A549 (cell line): Measurements from ENCODE around the gene P2RX6. TPM values are rescaled to one million over a fixed set of nuclear protein-coding genes. Genes with fewer than 3 reads are reported as not detected.

Experiments
- ATAC-seq, 2 experiments: fragments of 200-7000 bp in 1 of 2; fragments of >200 bp in 1 of 2; cut with Nextera tagmentation in 1 of 2; cut with Tn5 transposase in 1 of 2; 3 replicates each; pipeline versions ENCODE4 v1.8.0 to v1.9.1; 2018 to 2020; ENCODE audit warnings: mild to moderate bottlenecking in 1 of 2, moderate library complexity in 1 of 2
- CTCF ChIA-PET: fragments of 300-600 bp; sonication (Branson Sonifier 250); formaldehyde crosslinking; extraction: SDS; loops from one replicate; lab custom pipeline; 2021; ENCODE audit warnings: antibody characterized with exemption, inconsistent platforms; lab: Yijun Ruan, JAX
- POLR2A ChIA-PET: fragments of 350-600 bp; formaldehyde crosslinking; extraction: SDS; loops from one replicate; lab custom pipeline; 2021; ENCODE audit warnings: antibody characterized with exemption, inconsistent platforms; lab: Yijun Ruan, JAX
- DNase-seq, 2 experiments: peaks; one replicate each; pipeline versions ENCODE4 v3.0.0 to v3.0.0-alpha.2; 2011 to 2016; ENCODE audit warnings: low read depth in 1 of 2, low spot score in 1 of 2
- FAIRE-seq: peaks from 2 replicates; lab custom pipeline; 2011; peaks lifted over from hg19 to GRCh38; lab: Jason Lieb, UNC
- H3K27ac ChIP-seq, 2 experiments: fragments of >200 bp; sonication (Bioruptor Twin); formaldehyde crosslinking; 3 replicates each; pipeline ENCODE4 v1.5.1; 2016 to 2017
- H3K4me1 ChIP-seq: fragments of >200 bp; sonication (Bioruptor Twin); formaldehyde crosslinking; 3 replicates; pipeline ENCODE4 v1.6.1; 2016
- H3K4me2 ChIP-seq: fragments of >200 bp; sonication (Bioruptor Twin); formaldehyde crosslinking; 3 replicates; pipeline ENCODE4 v1.6.1; 2016
- H3K4me3 ChIP-seq: fragments of >200 bp; sonication (Bioruptor Twin); formaldehyde crosslinking; 3 replicates; pipeline ENCODE4 v1.5.1; 2016
- H3K9me3 ChIP-seq: fragments of >200 bp; sonication (Bioruptor Twin); formaldehyde crosslinking; 3 replicates; pipeline ENCODE4 v1.6.1; 2016
- EHMT2 ChIP-seq: fragments of 200-600 bp; sonication (generic); IDR thresholded peaks from 2 replicates; pipeline ENCODE4 v1.6.1; 2016; ENCODE audit warnings: antibody characterized with exemption, low read depth, mild to moderate bottlenecking, moderate library complexity
- FOSB ChIP-seq: fragments of 250-450 bp; sonication (Bioruptor Pico); IDR thresholded peaks from 2 replicates; pipeline ENCODE4 v1.5.0; 2020; ENCODE audit warnings: mild to moderate bottlenecking, moderate library complexity
- GATA3 ChIP-seq: IDR thresholded peaks from 2 replicates; pipeline ENCODE4 v1.6.1; 2012; ENCODE audit warnings: borderline replicate concordance
- HOXB5 ChIP-seq: fragments of 250-450 bp; sonication (Bioruptor Pico); IDR thresholded peaks from 2 replicates; pipeline ENCODE4 v1.5.0; 2020; ENCODE audit warnings: mild to moderate bottlenecking, moderate library complexity
- JUN ChIP-seq, 2 experiments: fragments of >200 bp; sonication (Bioruptor Twin); formaldehyde crosslinking; IDR thresholded peaks; 2 replicates in 1 of 2; 3 replicates in 1 of 2; pipeline ENCODE4 v1.6.1; 2016 to 2017
- JUNB ChIP-seq: fragments of >200 bp; sonication (Bioruptor Twin); formaldehyde crosslinking; IDR thresholded peaks from 2 replicates; pipeline ENCODE4 v1.6.1; 2016
- KDM1A ChIP-seq: fragments of 200-600 bp; sonication (generic); IDR thresholded peaks from 2 replicates; pipeline ENCODE4 v1.6.1; 2016; ENCODE audit warnings: low read depth, mild to moderate bottlenecking
- MAZ ChIP-seq: fragments of 150-350 bp; IDR thresholded peaks from 2 replicates; pipeline ENCODE4 v1.6.1; 2014; ENCODE audit warnings: antibody characterized with exemption, low read depth, low read length, borderline replicate concordance
- NFE2L2 ChIP-seq: fragments of 150-350 bp; conservative IDR thresholded peaks from 2 replicates; pipeline ENCODE4 v1.6.1; 2014; ENCODE audit warnings: low read length
- PHF8 ChIP-seq: fragments of 200-600 bp; sonication (generic); IDR thresholded peaks from 2 replicates; pipeline ENCODE4 v1.6.1; 2016; ENCODE audit warnings: low read depth, mild to moderate bottlenecking, antibody characterized with exemption, moderate library complexity, borderline replicate concordance
- POLR2A ChIP-seq: IDR thresholded peaks from 2 replicates; pipeline ENCODE4 v1.6.1; 2012; ENCODE audit warnings: mild to moderate bottlenecking, low read length
- POLR2AphosphoS2 ChIP-seq: conservative IDR thresholded peaks from 2 replicates; pipeline ENCODE4 v1.6.1; 2012; ENCODE audit warnings: low read length, improper control_type of control experiment, inconsistent platforms
- RAD21 ChIP-seq, 2 experiments: fragments of >200 bp in 1 of 2; sonication (Bioruptor Twin) in 1 of 2; formaldehyde crosslinking in 1 of 2; IDR thresholded peaks in 1 of 2; conservative IDR thresholded peaks in 1 of 2; 2 replicates in 1 of 2; 3 replicates in 1 of 2; pipeline ENCODE4 v1.6.1; 2012 to 2018; ENCODE audit warnings: inconsistent platforms in 1 of 2
- RCOR1 ChIP-seq: fragments of 150-350 bp; IDR thresholded peaks from 2 replicates; pipeline ENCODE4 v1.6.1; 2014; ENCODE audit warnings: antibody characterized with exemption, low read length, low read depth
- RFX5 ChIP-seq: fragments of 450-650 bp; IDR thresholded peaks from 2 replicates; pipeline ENCODE4 v1.7.1; 2014; ENCODE audit warnings: antibody characterized with exemption, mild to moderate bottlenecking, moderate library complexity
- RNF2 ChIP-seq: fragments of 200-600 bp; sonication (generic); IDR thresholded peaks from 2 replicates; pipeline ENCODE4 v1.6.1; 2016; ENCODE audit warnings: low read depth, mild to moderate bottlenecking, antibody characterized with exemption, moderate library complexity, borderline replicate concordance
- SMC3 ChIP-seq: fragments of >200 bp; sonication (Bioruptor Twin); formaldehyde crosslinking; IDR thresholded peaks from 3 replicates; pipeline ENCODE4 v1.6.1; 2018; ENCODE audit warnings: inconsistent platforms
- SREBF2 ChIP-seq: fragments of 450-650 bp; IDR thresholded peaks from 2 replicates; pipeline ENCODE4 v1.6.1; 2014; ENCODE audit warnings: mild to moderate bottlenecking, moderate library complexity
- TFCP2L1 ChIP-seq: fragments of 250-450 bp; sonication (Bioruptor Pico); IDR thresholded peaks from 2 replicates; pipeline ENCODE4 v1.5.0; 2021; ENCODE audit warnings: mild to moderate bottlenecking
- ZC3H11A ChIP-seq: fragments of 450-650 bp; IDR thresholded peaks from 2 replicates; pipeline ENCODE4 v1.6.1; 2014; ENCODE audit warnings: antibody characterized with exemption, mild to moderate bottlenecking
- ZSCAN20 ChIP-seq: fragments of 250-450 bp; sonication (Bioruptor Pico); IDR thresholded peaks from 2 replicates; pipeline ENCODE4 v1.8.0; 2022; ENCODE audit warnings: mild to moderate bottlenecking, moderate library complexity
- WGBS: methylation state at CpG from one replicate; pipeline ENCODE4 v1.1.6; 2017; ENCODE audit errors: missing lambda C conversion rate; 5-methylcytosine and 5-hydroxymethylcytosine counted together
- polyA plus RNA-seq, 4 experiments: library from polyadenylated mRNA; depleted of rRNA in 3 of 4; stranded (reverse); fragments of >200 nt; fragmentation: RNase III in 1 of 4; extraction: RNeasy Plus Mini Kit Qiagen cat#74134 plus additional on column Dnase treatment in 1 of 4; gene quantifications; 2 replicates in 3 of 4; 3 replicates in 1 of 4; pipeline ENCODE4 v1.2.3, GENCODE V29; 2011 to 2017
- TF ChIP-seq, protein P1 (sequence below): fragments of 200-600 bp; sonication (generic); IDR thresholded peaks from 2 replicates; pipeline ENCODE4 v1.6.1; 2016; ENCODE audit warnings: antibody characterized with exemption, mild to moderate bottlenecking, moderate library complexity
- TF ChIP-seq, protein P2 (sequence below): fragments of >200 bp; sonication (Bioruptor Twin); formaldehyde crosslinking; IDR thresholded peaks from 2 replicates; pipeline ENCODE4 v1.6.1; 2016
- TF ChIP-seq, protein P3 (sequence below): IDR thresholded peaks from 2 replicates; pipeline ENCODE4 v1.6.1; 2012
- TF ChIP-seq, protein P4 (sequence below): IDR thresholded peaks from 2 replicates; pipeline ENCODE4 v1.6.1; 2012; ENCODE audit warnings: low read depth, borderline replicate concordance
- TF ChIP-seq, protein P5 (sequence below): fragments of >200 bp; sonication (Bioruptor Twin); formaldehyde crosslinking; IDR thresholded peaks from 3 replicates; pipeline ENCODE4 v1.6.1; 2016
- TF ChIP-seq, protein P6 (sequence below): fragments of 450-650 bp; IDR thresholded peaks from 2 replicates; pipeline ENCODE4 v1.6.1; 2014; ENCODE audit warnings: antibody characterized with exemption

The P2RX6 gene
- polyA plus RNA-seq, 2 of the 4 experiments (the other 2 are of a cell fraction) = 0.67 to 0.92 TPM

DNA sequence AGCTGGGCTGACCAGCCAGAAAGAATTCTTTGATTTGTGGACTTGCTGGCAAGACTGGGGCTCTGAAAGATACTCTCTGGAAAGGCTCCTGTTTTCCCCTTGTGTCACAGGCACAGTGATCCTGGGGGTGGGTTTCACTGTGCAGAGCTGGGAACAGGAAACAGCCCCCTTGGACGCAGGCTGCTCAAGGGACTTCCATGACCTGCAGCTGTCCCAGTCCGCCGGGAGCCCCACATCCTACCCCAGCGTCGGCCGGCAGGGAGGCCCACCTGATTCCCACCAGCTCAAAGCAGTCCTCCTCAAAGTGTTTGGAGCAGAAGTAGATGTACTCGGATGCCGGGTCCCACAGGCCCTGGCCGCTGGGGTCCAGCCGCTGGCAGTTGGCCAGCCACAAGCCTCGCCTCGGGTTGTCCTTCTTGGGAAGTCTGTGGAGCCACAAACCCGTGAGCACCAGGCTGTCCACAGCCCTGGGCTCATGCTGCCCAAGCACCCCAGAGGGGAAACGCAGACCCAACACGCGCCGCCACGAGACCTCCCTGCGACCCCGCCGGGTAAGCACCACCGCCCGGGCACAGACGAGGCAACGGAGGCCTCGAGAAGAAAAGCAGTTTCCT is 13.9 kb upstream of the P2RX6 start:
- FAIRE-seq (no peak), ATAC-seq (no peak; a peak in 3 of 6 replicates), DNase-seq (no peak)
- Histone ChIP-seq H3K4me2 (peak overlapping the region; percentile 75), H3K4me3 (peak overlapping the region; percentile 90), H3K9me3 (no peaks in the 10 kb centered on the region), H3K4me1 (peaks cover 16% of the 10 kb centered on the region; the same call in 2 of the 3 replicates), H3K27ac (peak overlapping the region; percentile 99)
- 20% methylated on average over 3 of the region's 26 CpGs for WGBS
- ChIA-PET POLR2A (interaction anchor here (0.7 to 2.5 kb wide), 2 partner anchors 19 to 36 kb away, joined by 3 to 22 read pairs; partner anchors contain the start of gene LZTR1), CTCF (interaction anchor here (1.1 kb wide), 1 partner anchor 40 kb away, joined by 3 read pairs; no protein-coding TSS in a partner anchor)
- TF ChIP-seq GATA3 (no peak), PHF8 (no peak), RAD21 (conservative IDR thresholded peaks at IDR 0.05 in 1 of 2, IDR thresholded peaks at IDR 0.05 in 1 of 2) (no peak), HOXB5 (CRISPR knock-in tag) (no peak), RFX5 (no peak), FOSB (no peak), RNF2 (no peak), RCOR1 (no peak), EHMT2 (no peak), JUNB (no peak), NFE2L2 (no peak), SREBF2 (no peak), ZSCAN20 (CRISPR knock-in tag) (no peak), ZC3H11A (no peak)
- TF ChIP-seq, protein P1, sequence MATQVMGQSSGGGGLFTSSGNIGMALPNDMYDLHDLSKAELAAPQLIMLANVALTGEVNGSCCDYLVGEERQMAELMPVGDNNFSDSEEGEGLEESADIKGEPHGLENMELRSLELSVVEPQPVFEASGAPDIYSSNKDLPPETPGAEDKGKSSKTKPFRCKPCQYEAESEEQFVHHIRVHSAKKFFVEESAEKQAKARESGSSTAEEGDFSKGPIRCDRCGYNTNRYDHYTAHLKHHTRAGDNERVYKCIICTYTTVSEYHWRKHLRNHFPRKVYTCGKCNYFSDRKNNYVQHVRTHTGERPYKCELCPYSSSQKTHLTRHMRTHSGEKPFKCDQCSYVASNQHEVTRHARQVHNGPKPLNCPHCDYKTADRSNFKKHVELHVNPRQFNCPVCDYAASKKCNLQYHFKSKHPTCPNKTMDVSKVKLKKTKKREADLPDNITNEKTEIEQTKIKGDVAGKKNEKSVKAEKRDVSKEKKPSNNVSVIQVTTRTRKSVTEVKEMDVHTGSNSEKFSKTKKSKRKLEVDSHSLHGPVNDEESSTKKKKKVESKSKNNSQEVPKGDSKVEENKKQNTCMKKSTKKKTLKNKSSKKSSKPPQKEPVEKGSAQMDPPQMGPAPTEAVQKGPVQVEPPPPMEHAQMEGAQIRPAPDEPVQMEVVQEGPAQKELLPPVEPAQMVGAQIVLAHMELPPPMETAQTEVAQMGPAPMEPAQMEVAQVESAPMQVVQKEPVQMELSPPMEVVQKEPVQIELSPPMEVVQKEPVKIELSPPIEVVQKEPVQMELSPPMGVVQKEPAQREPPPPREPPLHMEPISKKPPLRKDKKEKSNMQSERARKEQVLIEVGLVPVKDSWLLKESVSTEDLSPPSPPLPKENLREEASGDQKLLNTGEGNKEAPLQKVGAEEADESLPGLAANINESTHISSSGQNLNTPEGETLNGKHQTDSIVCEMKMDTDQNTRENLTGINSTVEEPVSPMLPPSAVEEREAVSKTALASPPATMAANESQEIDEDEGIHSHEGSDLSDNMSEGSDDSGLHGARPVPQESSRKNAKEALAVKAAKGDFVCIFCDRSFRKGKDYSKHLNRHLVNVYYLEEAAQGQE = no peak
- TF ChIP-seq, protein P2, sequence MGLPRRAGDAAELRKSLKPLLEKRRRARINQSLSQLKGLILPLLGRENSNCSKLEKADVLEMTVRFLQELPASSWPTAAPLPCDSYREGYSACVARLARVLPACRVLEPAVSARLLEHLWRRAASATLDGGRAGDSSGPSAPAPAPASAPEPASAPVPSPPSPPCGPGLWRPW = no peak
- TF ChIP-seq, protein P3, sequence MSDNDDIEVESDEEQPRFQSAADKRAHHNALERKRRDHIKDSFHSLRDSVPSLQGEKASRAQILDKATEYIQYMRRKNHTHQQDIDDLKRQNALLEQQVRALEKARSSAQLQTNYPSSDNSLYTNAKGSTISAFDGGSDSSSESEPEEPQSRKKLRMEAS = no peak

DNA sequence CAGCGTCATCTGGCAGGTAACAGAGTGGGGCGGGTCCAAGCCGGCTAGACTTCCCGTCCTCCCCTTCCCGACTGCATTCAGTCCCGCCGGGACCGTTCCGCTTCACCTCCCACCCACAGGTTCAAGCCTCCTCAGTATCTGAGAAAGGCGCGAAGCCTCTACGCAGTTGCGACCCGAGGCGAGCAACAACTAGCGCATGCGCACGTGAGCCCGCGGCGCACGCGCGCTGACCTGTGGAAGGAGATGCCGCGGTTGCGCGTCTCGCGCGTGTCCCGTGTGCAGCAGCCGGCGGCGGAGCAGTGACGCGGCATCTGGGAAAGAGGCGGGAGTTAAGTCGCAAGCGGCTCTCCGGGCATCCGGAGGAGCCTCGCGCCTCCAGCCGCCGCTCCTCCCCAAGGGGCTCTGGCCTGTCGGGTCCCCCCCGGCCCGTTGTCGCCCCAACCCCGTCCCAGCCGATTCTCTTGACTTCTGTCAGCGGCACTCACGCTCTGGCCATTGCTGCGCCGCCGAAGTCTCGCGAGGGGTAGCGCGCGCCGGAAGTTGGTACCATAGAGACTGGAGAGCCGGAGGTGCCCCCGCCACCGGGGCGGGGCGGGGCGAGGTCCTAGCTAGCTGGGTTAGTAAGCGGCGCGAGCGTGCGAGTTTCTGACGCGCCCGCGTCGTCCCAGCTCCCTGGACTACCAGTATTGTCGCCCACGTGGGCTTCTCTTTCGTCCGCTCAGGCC is 13.2 kb upstream of the P2RX6 start, which contains the start of gene THAP7:
THAP7 (minus strand) TSS at position 518 of the 725 bp plus-strand sequence; CDS start at position 311, 207 bp downstream.
- peak within 1 kb of the TSS; percentile 75 for H3K4me2 ChIP-seq
- 2% methylated on average over 25 of the region's 83 CpGs for WGBS
- H3K27ac ChIP-seq = peak within 1 kb of the TSS; percentile 99
- peak; percentile 92 to 95 for ATAC-seq
- peak; percentile 84 to 92 for DNase-seq
- ChIA-PET CTCF (interaction anchor here (0.6 to 1.5 kb wide), 3 partner anchors 27 to 102 kb away, joined by 3 read pairs; no protein-coding TSS in a partner anchor), POLR2A (interaction anchor here (0.6 to 2.5 kb wide), 9 partner anchors 8 to 116 kb away, joined by 3 to 22 read pairs (median 6); partner anchors contain the start of genes LRRC74B, LZTR1 and P2RX6)
- H3K4me1 ChIP-seq = peaks cover 16% of the 10 kb centered on the region; the same call in 2 of the 3 replicates
- FAIRE-seq = no peak
- no peaks in the 10 kb centered on the region for H3K9me3 ChIP-seq
- H3K4me3 ChIP-seq = peak within 1 kb of the TSS; percentile 90
- TF ChIP-seq, protein P4, sequence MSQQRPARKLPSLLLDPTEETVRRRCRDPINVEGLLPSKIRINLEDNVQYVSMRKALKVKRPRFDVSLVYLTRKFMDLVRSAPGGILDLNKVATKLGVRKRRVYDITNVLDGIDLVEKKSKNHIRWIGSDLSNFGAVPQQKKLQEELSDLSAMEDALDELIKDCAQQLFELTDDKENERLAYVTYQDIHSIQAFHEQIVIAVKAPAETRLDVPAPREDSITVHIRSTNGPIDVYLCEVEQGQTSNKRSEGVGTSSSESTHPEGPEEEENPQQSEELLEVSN = peak; percentile 97
- TF ChIP-seq PHF8 = peak; percentile 58
- TF ChIP-seq POLR2AphosphoS2 = no peak
- TF ChIP-seq, protein P5, sequence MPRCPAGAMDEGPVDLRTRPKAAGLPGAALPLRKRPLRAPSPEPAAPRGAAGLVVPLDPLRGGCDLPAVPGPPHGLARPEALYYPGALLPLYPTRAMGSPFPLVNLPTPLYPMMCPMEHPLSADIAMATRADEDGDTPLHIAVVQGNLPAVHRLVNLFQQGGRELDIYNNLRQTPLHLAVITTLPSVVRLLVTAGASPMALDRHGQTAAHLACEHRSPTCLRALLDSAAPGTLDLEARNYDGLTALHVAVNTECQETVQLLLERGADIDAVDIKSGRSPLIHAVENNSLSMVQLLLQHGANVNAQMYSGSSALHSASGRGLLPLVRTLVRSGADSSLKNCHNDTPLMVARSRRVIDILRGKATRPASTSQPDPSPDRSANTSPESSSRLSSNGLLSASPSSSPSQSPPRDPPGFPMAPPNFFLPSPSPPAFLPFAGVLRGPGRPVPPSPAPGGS = peak; percentile 90
- peak; percentile 66 for TF ChIP-seq POLR2A
- TF ChIP-seq, protein P6, sequence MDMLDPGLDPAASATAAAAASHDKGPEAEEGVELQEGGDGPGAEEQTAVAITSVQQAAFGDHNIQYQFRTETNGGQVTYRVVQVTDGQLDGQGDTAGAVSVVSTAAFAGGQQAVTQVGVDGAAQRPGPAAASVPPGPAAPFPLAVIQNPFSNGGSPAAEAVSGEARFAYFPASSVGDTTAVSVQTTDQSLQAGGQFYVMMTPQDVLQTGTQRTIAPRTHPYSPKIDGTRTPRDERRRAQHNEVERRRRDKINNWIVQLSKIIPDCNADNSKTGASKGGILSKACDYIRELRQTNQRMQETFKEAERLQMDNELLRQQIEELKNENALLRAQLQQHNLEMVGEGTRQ = no peak
- 0 out of 2 replicates have a peak, but pooled peaks have one; percentile 9 for TF ChIP-seq TFCP2L1 (CRISPR knock-in tag)
- TF ChIP-seq, protein P3 = peak; percentile 96
- TF ChIP-seq RFX5 = no peak
- TF ChIP-seq SREBF2 = no peak
- TF ChIP-seq JUN (IDR thresholded peaks at IDR 0.05) = peak in 1 of 2 experiments; percentile 89; a peak in 4 of 5 replicates
- TF ChIP-seq KDM1A = no peak
- peak; percentile 51 for TF ChIP-seq GATA3
- TF ChIP-seq SMC3 = no peak
- TF ChIP-seq RCOR1 = no peak
- TF ChIP-seq MAZ = peak; percentile 83; the same call in 1 of the 2 replicates
